HFFc6 (cell line): ENCODE results near the gene KCNG2. TPM values are rescaled to one million over a fixed set of nuclear protein-coding genes. Genes with fewer than 3 reads are reported as not detected.

Source experiments
- DNase-seq: peaks from one replicate; pipeline ENCODE4 v3.0.0-alpha.2; 2018
- H3K27ac Mint-ChIP-seq: 2 replicates; pipeline ENCODE4 v1.8.0; 2020; ENCODE audit warnings: mild to moderate bottlenecking, mixed read lengths
- H3K27me3 Mint-ChIP-seq: 2 replicates; pipeline ENCODE4 v1.8.0; 2021; ENCODE audit warnings: mild to moderate bottlenecking, moderate library complexity, mixed read lengths; ENCODE audit not compliant: insufficient read depth
- H3K36me3 Mint-ChIP-seq: 2 replicates; pipeline ENCODE4 v1.8.0; 2021; ENCODE audit warnings: low read depth, mixed read lengths
- H3K4me1 Mint-ChIP-seq: 2 replicates; pipeline ENCODE4 v1.8.0; 2020; ENCODE audit warnings: low read depth, mixed read lengths
- H3K4me3 Mint-ChIP-seq: 2 replicates; pipeline ENCODE4 v1.8.0; 2020; ENCODE audit warnings: mild to moderate bottlenecking, moderate library complexity, mixed read lengths
- H3K9me3 Mint-ChIP-seq: 2 replicates; pipeline ENCODE4 v1.8.0; 2020; ENCODE audit warnings: mild to moderate bottlenecking, mixed read lengths
- CTCF ChIP-seq: fragments of 200-600 bp; sonication (generic); IDR thresholded peaks from 2 replicates; pipeline ENCODE4 v1.5.0; 2021; ENCODE audit warnings: antibody characterized with exemption, mild to moderate bottlenecking
- long read RNA-seq: library from polyadenylated mRNA; unstranded; transcript quantifications from one replicate; pipeline ENCODE4 v2.0.0, GENCODE V29; 2019
- total RNA-seq, 6 experiments: library from RNA; stranded (reverse); fragmentation: NEBNext Ultra II Directional; extraction: Animal tissue kit (Norgen Biotek cat#: 25700); gene quantifications; 2 replicates in 1 of 6; 3 replicates in 5 of 6; pipeline ENCODE4 v1.2.3, GENCODE V29; 2021

Gene KCNG2
- total RNA-seq, result not detected
- long read RNA-seq, result 0 reads

- no peak within 1 kb of the TSS for H3K27ac Mint-ChIP-seq
- no peak for DNase-seq
- H3K36me3 Mint-ChIP-seq, result peaks cover 6% of the 10 kb centered on the region
- H3K27me3 Mint-ChIP-seq, result peaks cover 31% of the 10 kb centered on the region
- TF ChIP-seq CTCF, result no peak
- no peak within 1 kb of the TSS for H3K4me3 Mint-ChIP-seq
- peaks cover 6% of the 10 kb centered on the region for H3K4me1 Mint-ChIP-seq
- H3K9me3 Mint-ChIP-seq, result peaks cover 5% of the 10 kb centered on the region
These were observed at the start of gene KCNG2 for GRCh38 chr18:79797518-79798345. KCNG2 (plus strand) TSS chr18:79797938; CDS start chr18:79863668, 65,730 bp downstream.

- no peak overlapping the region for H3K4me3 Mint-ChIP-seq
- no peak overlapping the region for H3K27ac Mint-ChIP-seq
- peaks cover 9% of the 10 kb centered on the region for H3K9me3 Mint-ChIP-seq
- no peak for DNase-seq
- TF ChIP-seq CTCF, result no peak
- H3K27me3 Mint-ChIP-seq, result no peaks in the 10 kb centered on the region; the same call in 1 of the 2 replicates
- H3K4me1 Mint-ChIP-seq, result no peaks in the 10 kb centered on the region
- H3K36me3 Mint-ChIP-seq, result peaks cover 38% of the 10 kb centered on the region
These were observed 49.2 kb upstream of the KCNG2 start for GRCh38 chr18:79748321-79749180.

GRCh38 chr18:79749251-79750191 is 48.2 kb upstream of the KCNG2 start:
- DNase-seq, result no peak
- no peaks in the 10 kb centered on the region; the same call in 1 of the 2 replicates for H3K27me3 Mint-ChIP-seq
- no peak overlapping the region for H3K27ac Mint-ChIP-seq
- H3K9me3 Mint-ChIP-seq, result peaks cover 5% of the 10 kb centered on the region
- no peak overlapping the region for H3K4me3 Mint-ChIP-seq
- TF ChIP-seq CTCF, result no peak
- H3K4me1 Mint-ChIP-seq, result no peaks in the 10 kb centered on the region
- H3K36me3 Mint-ChIP-seq, result peaks cover 33% of the 10 kb centered on the region

GRCh38 chr18:79750980-79751571 is 46.7 kb upstream of the KCNG2 start:
- no peaks in the 10 kb centered on the region; the same call in 1 of the 2 replicates for H3K27me3 Mint-ChIP-seq
- H3K27ac Mint-ChIP-seq, result no peak overlapping the region
- H3K36me3 Mint-ChIP-seq, result peaks cover 37% of the 10 kb centered on the region
- H3K4me3 Mint-ChIP-seq, result no peak overlapping the region
- no peak for TF ChIP-seq CTCF
- H3K4me1 Mint-ChIP-seq, result no peaks in the 10 kb centered on the region
- H3K9me3 Mint-ChIP-seq, result 0 out of 2 replicates have a peak, but pooled peaks cover 4% of the 10 kb centered on the region
- DNase-seq, result no peak
